ACC112 (cell line): ENCODE measurements around the gene CLIC5.

Experiments
- H2AFZ ChIP-seq: fragments of 200-600 bp; sonication (generic); one replicate; pipeline ENCODE4 v1.6.0; 2017; ENCODE audit warnings: antibody characterized with exemption, low read length; ENCODE audit not compliant: unreplicated experiment
- H3K27ac ChIP-seq: fragments of 200-600 bp; sonication (generic); 2 replicates; pipeline ENCODE4 v1.5.1; 2014; ENCODE audit warnings: low read depth, mild to moderate bottlenecking, antibody characterized with exemption, low read length, moderate library complexity
- H3K27me3 ChIP-seq: fragments of 200-600 bp; sonication (generic); 2 replicates; pipeline ENCODE4 v1.6.1; 2014; ENCODE audit warnings: mild to moderate bottlenecking, antibody characterized with exemption, low read length, moderate library complexity, mixed read lengths; ENCODE audit not compliant: insufficient read depth
- H3K36me3 ChIP-seq: fragments of 200-600 bp; sonication (generic); 2 replicates; pipeline ENCODE4 v1.6.1; 2016; ENCODE audit warnings: mild to moderate bottlenecking, antibody characterized with exemption, low read length, moderate library complexity, mixed read lengths; ENCODE audit not compliant: insufficient read depth
- H3K4me1 ChIP-seq: fragments of 200-600 bp; sonication (generic); one replicate; pipeline ENCODE4 v1.6.1; 2016; ENCODE audit warnings: low read length, mixed read lengths; ENCODE audit not compliant: insufficient read depth, unreplicated experiment, control insufficient read depth
- H3K4me3 ChIP-seq: fragments of 200-600 bp; sonication (generic); 2 replicates; pipeline ENCODE4 v1.5.1; 2014; ENCODE audit warnings: mild to moderate bottlenecking, low read depth, low read length
- H3K79me2 ChIP-seq: fragments of 200-600 bp; sonication (generic); one replicate; pipeline ENCODE4 v1.6.0; 2016; ENCODE audit warnings: low read length; ENCODE audit not compliant: control insufficient read depth, unreplicated experiment, insufficient read depth

CLIC5 gene

GRCh38 chr6:45896783-45897441 lies 118.7 kb downstream of the CLIC5 start:
- Histone ChIP-seq H3K4me1 (no peaks in the 10 kb centered on the region), H2AFZ (no peak overlapping the region), H3K4me3 (no peak overlapping the region), H3K79me2 (no peaks in the 10 kb centered on the region), H3K27me3 (no peaks in the 10 kb centered on the region), H3K36me3 (no peaks in the 10 kb centered on the region), H3K27ac (no peak overlapping the region)

DNA sequence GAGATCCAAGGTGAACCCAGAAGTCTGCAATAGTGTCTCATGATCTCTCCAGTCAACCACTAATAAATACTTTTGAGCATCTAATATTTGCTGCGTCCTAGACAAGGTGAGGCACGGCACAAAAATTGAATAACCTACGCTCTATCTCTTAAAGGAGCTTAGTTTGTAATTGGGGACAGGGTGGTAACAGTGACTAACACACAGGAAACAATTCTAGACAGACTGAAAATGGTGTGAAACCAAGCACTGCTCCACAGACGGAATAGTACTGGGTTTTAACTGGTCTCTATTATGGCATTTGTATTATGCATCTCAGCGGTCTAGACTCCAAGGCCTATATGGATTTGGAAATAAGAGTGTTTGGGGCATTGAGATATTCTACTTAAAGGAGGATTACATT lies 120.1 kb downstream of the CLIC5 start:
- Histone ChIP-seq H3K27ac (no peak overlapping the region), H3K4me1 (no peaks in the 10 kb centered on the region), H3K36me3 (no peaks in the 10 kb centered on the region), H3K27me3 (no peaks in the 10 kb centered on the region), H3K79me2 (no peaks in the 10 kb centered on the region), H2AFZ (no peak overlapping the region), H3K4me3 (no peak overlapping the region)

DNA sequence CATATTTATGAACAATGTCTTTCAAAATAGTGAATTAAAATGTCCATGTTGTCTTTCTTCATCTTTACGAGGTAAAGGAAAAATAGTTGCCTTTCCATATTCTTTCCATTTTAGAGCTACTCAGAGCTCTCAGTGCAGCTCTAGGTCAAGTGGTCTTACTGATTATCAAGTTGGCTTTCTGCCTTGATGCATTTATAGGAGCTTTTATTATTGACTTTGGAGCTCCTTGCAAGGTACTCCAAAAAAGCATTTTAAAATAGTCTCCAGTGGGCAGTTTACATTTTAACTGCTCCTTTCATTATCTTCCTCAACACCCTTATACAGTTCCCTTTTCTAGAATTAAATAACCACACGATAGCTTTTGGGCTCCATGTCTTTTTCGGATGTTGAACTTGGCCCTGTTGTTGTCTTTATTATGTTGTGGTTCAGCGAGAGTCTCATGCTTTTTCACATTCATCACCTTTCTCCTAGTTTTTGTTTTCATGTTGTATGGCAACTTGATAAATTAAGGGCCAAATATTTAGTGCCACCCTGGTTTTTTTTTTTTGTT lies 122.9 kb downstream of the CLIC5 start:
- H3K79me2 ChIP-seq: no peaks in the 10 kb centered on the region
- H3K27ac ChIP-seq: no peak overlapping the region
- H3K27me3 ChIP-seq: peaks cover 6% of the 10 kb centered on the region
- H3K36me3 ChIP-seq: no peaks in the 10 kb centered on the region
- H3K4me1 ChIP-seq: no peaks in the 10 kb centered on the region
- H3K4me3 ChIP-seq: no peak overlapping the region
- H2AFZ ChIP-seq: no peak overlapping the region

DNA sequence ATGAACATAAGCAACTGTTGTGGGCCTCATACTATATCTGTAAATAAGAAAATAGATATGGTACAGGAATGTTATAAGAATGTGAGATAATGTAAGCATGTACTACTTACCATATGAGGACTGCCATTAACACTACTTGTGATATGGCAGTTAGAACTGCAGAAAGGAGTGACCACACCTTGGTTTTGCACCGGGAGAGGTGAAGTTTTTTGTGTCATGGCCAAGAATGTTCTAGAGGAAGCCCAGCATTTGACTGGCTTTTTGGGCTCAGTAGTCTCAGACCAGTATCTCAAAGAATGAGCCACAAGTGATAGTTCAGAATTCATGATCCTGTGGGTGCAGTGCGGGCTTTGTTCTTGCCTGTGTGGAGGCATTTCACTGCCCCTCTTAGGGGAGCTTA lies 123.5 kb downstream of the CLIC5 start:
- Histone ChIP-seq H3K27me3 (peaks cover 12% of the 10 kb centered on the region), H3K79me2 (no peaks in the 10 kb centered on the region), H3K36me3 (no peaks in the 10 kb centered on the region), H3K4me3 (no peak overlapping the region), H3K4me1 (no peaks in the 10 kb centered on the region), H2AFZ (no peak overlapping the region), H3K27ac (no peak overlapping the region)

GRCh38 chr6:45886776-45887175 lies 128.9 kb downstream of the CLIC5 start:
- Histone ChIP-seq H3K27ac (no peak overlapping the region), H3K4me1 (no peaks in the 10 kb centered on the region), H2AFZ (no peak overlapping the region), H3K36me3 (no peaks in the 10 kb centered on the region), H3K27me3 (peaks cover 42% of the 10 kb centered on the region), H3K4me3 (no peak overlapping the region), H3K79me2 (no peaks in the 10 kb centered on the region)

GRCh38 chr6:45884336-45884735 lies 131.3 kb downstream of the CLIC5 start:
- peaks cover 42% of the 10 kb centered on the region for H3K27me3 ChIP-seq
- H3K27ac ChIP-seq: no peak overlapping the region
- no peaks in the 10 kb centered on the region for H3K4me1 ChIP-seq
- no peak overlapping the region for H3K4me3 ChIP-seq
- H3K79me2 ChIP-seq: no peaks in the 10 kb centered on the region
- H3K36me3 ChIP-seq: no peaks in the 10 kb centered on the region
- no peak overlapping the region for H2AFZ ChIP-seq

- no peaks in the 10 kb centered on the region for H3K36me3 ChIP-seq
- H3K27ac ChIP-seq: no peak overlapping the region
- H3K27me3 ChIP-seq: peaks cover 35% of the 10 kb centered on the region
- no peaks in the 10 kb centered on the region for H3K4me1 ChIP-seq
- no peak overlapping the region for H2AFZ ChIP-seq
- no peaks in the 10 kb centered on the region for H3K79me2 ChIP-seq
- no peak overlapping the region for H3K4me3 ChIP-seq
Measured at GRCh38 chr6:45882671-45883070, 133.0 kb downstream of the CLIC5 start.

- Histone ChIP-seq H3K27me3 (peaks cover 29% of the 10 kb centered on the region), H3K27ac (no peak overlapping the region), H3K79me2 (no peaks in the 10 kb centered on the region), H3K4me3 (no peak overlapping the region), H2AFZ (no peak overlapping the region), H3K36me3 (no peaks in the 10 kb centered on the region), H3K4me1 (no peaks in the 10 kb centered on the region)
Measured at GRCh38 chr6:45881705-45882467, 133.8 kb downstream of the CLIC5 start.

DNA sequence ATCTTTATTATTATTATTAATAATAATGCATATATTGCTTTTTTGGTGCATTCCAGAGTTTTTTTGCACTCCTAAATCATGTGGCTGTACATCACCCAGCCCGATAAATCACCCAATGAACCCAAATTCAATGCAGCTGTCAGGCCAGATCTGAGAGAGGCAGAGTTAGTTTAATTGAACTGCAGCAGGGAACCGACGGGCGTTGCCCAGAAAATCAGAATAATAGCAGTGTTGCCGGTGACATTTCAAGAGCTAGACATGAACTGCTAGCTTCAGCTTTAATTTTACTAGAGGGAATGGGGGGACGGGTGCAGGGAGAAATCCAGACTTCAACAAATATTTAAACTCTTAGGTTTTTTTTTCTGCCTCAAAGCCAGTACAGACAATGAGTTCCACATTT lies 135.0 kb downstream of the CLIC5 start:
- no peak overlapping the region for H3K4me3 ChIP-seq
- H3K27me3 ChIP-seq: peaks cover 17% of the 10 kb centered on the region
- H3K36me3 ChIP-seq: no peaks in the 10 kb centered on the region
- H3K4me1 ChIP-seq: no peaks in the 10 kb centered on the region
- no peak overlapping the region for H3K27ac ChIP-seq
- no peaks in the 10 kb centered on the region for H3K79me2 ChIP-seq
- H2AFZ ChIP-seq: no peak overlapping the region

GRCh38 chr6:45880159-45880558 lies 135.5 kb downstream of the CLIC5 start:
- H3K4me1 ChIP-seq: no peaks in the 10 kb centered on the region
- H2AFZ ChIP-seq: no peak overlapping the region
- no peaks in the 10 kb centered on the region for H3K36me3 ChIP-seq
- no peak overlapping the region for H3K4me3 ChIP-seq
- H3K27ac ChIP-seq: no peak overlapping the region
- no peaks in the 10 kb centered on the region for H3K79me2 ChIP-seq
- peaks cover 17% of the 10 kb centered on the region for H3K27me3 ChIP-seq
